Fibroblast of lung (primary cell): ENCODE results near the gene CRACR2B. TPM values are rescaled to one million over a fixed set of nuclear protein-coding genes. Genes with fewer than 3 reads are reported as not detected.

ENCODE experiments used
- DNase-seq, 2 donors: peaks; one replicate each; pipeline versions ENCODE4 v3.0.0 to v3.0.0-alpha.2; 2010; ENCODE audit warnings: low read depth in 2 of 2
- H2AFZ ChIP-seq: 2 replicates; pipeline ENCODE4 v1.5.1; 2012; ENCODE audit warnings: low read length, control low read depth, inconsistent platforms
- H3K27ac ChIP-seq: 2 replicates; pipeline ENCODE4 v1.5.1; 2011; ENCODE audit warnings: low read length, control low read depth; ENCODE audit not compliant: insufficient read depth
- H3K27me3 ChIP-seq: 2 replicates; pipeline ENCODE4 v1.5.1; 2011; ENCODE audit warnings: mild to moderate bottlenecking, low read length; ENCODE audit not compliant: control insufficient read depth, insufficient read depth
- H3K36me3 ChIP-seq: 2 replicates; pipeline ENCODE4 v1.5.1; 2011; ENCODE audit warnings: low read length; ENCODE audit not compliant: control insufficient read depth, insufficient read depth
- H3K4me1 ChIP-seq: 2 replicates; pipeline ENCODE4 v1.5.1; 2011; ENCODE audit warnings: low read length; ENCODE audit not compliant: control insufficient read depth, insufficient read depth; ENCODE audit errors: extremely low read depth
- H3K4me2 ChIP-seq: 2 replicates; pipeline ENCODE4 v1.5.1; 2011; ENCODE audit warnings: low read length, control low read depth; ENCODE audit not compliant: insufficient read depth; ENCODE audit errors: extremely low read depth
- H3K4me3 ChIP-seq, 4 experiments: fragments of 200-600 bp in 1 of 4; sonication (generic) in 1 of 4; replicated peaks in 1 of 4; 2 replicates each; pipeline ENCODE4 v1.5.1; 2011 to 2016; ENCODE audit warnings: low read length in 4 of 4, low read depth in 3 of 4, mild to moderate bottlenecking in 3 of 4, control low read depth in 2 of 4, inconsistent platforms in 1 of 4, mixed read lengths in 1 of 4; ENCODE audit not compliant: insufficient read depth in 1 of 4; ENCODE audit errors: control extremely low read depth in 1 of 4
- H3K79me2 ChIP-seq: 2 replicates; pipeline ENCODE4 v1.5.1; 2012; ENCODE audit warnings: mild to moderate bottlenecking, low read length, inconsistent platforms; ENCODE audit not compliant: control insufficient read depth, insufficient read depth
- H3K9ac ChIP-seq: 2 replicates; pipeline ENCODE4 v1.5.1; 2011; ENCODE audit warnings: mild to moderate bottlenecking, low read length, control low read depth; ENCODE audit not compliant: insufficient read depth
- H3K9me3 ChIP-seq: 2 replicates; pipeline ENCODE4 v1.5.1; 2012; ENCODE audit warnings: low read depth, low read length; ENCODE audit not compliant: control insufficient read depth, insufficient read depth
- H4K20me1 ChIP-seq: 2 replicates; pipeline ENCODE4 v1.5.1; 2011; ENCODE audit warnings: low read length; ENCODE audit not compliant: control insufficient read depth, insufficient read depth; ENCODE audit errors: extremely low read depth
- EZH2 ChIP-seq: IDR thresholded peaks from 2 replicates; pipeline ENCODE4 v1.5.1; 2012; ENCODE audit warnings: low read length, control low read depth, mild to moderate bottlenecking; ENCODE audit errors: missing control alignments
- polyA plus RNA-seq, 2 donors: library from polyadenylated mRNA; depleted of rRNA in 1 of 2; stranded (reverse) in 1 of 2; unstranded in 1 of 2; fragments of >200 nt; gene quantifications; 2 replicates each; pipeline ENCODE4 v1.2.1, GENCODE V29; 2011 to 2012; ENCODE audit warnings: missing spikeins in 1 of 2
- total RNA-seq: library from RNA; depleted of rRNA; stranded (reverse); fragments of >200 nt; gene quantifications from 2 replicates; pipeline ENCODE4 v1.2.1, GENCODE V29; 2014
- TF ChIP-seq, protein P1 (sequence below), 2 donors: IDR thresholded peaks in 1 of 2; conservative IDR thresholded peaks in 1 of 2; 1 replicate in 1 of 2; 2 replicates in 1 of 2; pipeline ENCODE4 v1.5.1; 2011 to 2012; ENCODE audit warnings: low read length in 2 of 2, control low read depth in 1 of 2, inconsistent platforms in 1 of 2, low read depth in 1 of 2, mild to moderate bottlenecking in 1 of 2

Gene CRACR2B
- total and polyA plus RNA-seq, 2 donors (not counting 1 experiment from before 2014, with no cell fraction given) = 0.11 to 0.66 TPM

DNA sequence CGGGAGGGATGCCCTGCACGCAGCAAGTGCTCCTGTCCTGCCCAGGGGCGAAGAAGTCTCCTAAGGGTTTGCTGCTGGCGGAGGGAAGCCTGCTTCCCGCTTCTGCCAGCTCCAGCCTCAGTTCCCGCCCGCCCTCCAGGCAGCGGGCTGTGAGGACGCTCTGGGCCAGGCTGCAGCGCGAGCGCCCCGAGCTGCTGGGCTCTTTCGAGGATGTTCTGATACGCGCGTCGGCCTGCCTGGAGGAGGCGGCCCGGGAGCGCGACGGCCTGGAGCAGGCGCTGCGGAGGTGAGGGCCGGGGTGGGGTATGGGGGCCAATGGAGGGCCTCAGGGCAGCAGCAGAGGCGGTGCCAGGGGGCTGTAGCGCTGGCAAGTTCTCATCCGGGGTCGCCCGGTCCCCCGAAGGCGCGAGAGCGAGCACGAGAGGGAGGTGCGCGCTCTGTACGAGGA lies 2.2 kb downstream of the CRACR2B start:
- Histone ChIP-seq H3K9ac (no peak overlapping the region), H3K9me3 (no peaks in the 10 kb centered on the region), H3K36me3 (peaks cover 2% of the 10 kb centered on the region), H3K4me1 (peaks cover 34% of the 10 kb centered on the region), H2AFZ (no peak overlapping the region), H3K27me3 (no peaks in the 10 kb centered on the region), H3K4me3 (peak overlapping the region in 3 of 4 experiments; percentile 7 to 38 (median 14)), H4K20me1 (no peaks in the 10 kb centered on the region), H3K79me2 (peaks cover 15% of the 10 kb centered on the region), H3K4me2 (peak overlapping the region; percentile 88), H3K27ac (no peak overlapping the region)
- TF ChIP-seq, protein P1, sequence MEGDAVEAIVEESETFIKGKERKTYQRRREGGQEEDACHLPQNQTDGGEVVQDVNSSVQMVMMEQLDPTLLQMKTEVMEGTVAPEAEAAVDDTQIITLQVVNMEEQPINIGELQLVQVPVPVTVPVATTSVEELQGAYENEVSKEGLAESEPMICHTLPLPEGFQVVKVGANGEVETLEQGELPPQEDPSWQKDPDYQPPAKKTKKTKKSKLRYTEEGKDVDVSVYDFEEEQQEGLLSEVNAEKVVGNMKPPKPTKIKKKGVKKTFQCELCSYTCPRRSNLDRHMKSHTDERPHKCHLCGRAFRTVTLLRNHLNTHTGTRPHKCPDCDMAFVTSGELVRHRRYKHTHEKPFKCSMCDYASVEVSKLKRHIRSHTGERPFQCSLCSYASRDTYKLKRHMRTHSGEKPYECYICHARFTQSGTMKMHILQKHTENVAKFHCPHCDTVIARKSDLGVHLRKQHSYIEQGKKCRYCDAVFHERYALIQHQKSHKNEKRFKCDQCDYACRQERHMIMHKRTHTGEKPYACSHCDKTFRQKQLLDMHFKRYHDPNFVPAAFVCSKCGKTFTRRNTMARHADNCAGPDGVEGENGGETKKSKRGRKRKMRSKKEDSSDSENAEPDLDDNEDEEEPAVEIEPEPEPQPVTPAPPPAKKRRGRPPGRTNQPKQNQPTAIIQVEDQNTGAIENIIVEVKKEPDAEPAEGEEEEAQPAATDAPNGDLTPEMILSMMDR (conservative IDR thresholded peaks at IDR 0.05 in 1 of 2, IDR thresholded peaks at IDR 0.05 in 1 of 2; ENCODE audit: low read depth in 1 of 2, low read length in 2 of 2) = no peak
- TF ChIP-seq EZH2 = no peak
- DNase-seq = no peak

DNA sequence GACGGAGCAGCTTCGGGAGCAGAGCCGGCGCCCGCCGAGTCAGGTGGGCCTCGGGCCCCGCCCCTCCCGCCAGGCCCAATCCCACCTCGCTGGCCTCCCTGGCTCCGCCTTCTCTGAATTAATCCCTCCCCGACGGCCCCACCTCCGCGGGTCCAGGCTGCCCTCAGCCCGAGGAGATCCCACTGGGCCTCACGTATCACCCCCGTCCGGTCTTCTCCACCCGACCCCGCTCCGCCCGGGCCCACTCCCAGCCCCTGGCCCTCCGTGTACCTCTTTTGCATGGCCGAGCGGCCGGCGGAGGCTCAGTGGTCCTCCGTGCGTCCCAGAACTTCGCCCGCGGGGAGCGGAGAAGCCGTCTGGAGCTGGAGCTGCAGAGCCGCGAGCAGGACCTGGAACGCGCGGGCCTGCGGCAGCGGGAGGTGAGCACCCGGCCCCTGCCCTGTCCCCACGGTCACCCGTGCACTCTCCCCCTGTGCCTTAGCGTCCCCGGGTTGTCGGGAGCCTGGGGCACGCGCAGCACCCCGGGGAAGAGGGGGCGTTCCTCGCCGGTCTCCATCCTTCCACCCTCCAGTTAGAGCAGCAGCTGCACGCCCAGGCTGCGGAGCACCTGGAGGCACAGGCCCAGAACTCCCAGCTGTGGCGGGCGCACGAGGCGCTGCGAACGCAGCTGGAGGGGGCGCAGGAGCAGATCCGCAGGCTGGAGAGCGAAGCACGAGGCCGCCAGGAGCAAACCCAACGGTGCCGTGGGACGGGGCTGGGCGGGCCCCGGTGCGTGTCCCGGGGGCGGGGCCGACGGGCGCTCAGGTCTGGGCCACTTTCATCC lies 2.8 kb downstream of the CRACR2B start:
- Histone ChIP-seq H3K4me2 (peak overlapping the region; percentile 88), H3K36me3 (peaks cover 2% of the 10 kb centered on the region), H3K4me1 (peaks cover 37% of the 10 kb centered on the region), H3K9me3 (no peaks in the 10 kb centered on the region), H3K9ac (no peak overlapping the region), H2AFZ (no peak overlapping the region), H3K27me3 (no peaks in the 10 kb centered on the region), H3K4me3 (peak overlapping the region in 2 of 4 experiments; percentile 12 to 45), H3K79me2 (peaks cover 18% of the 10 kb centered on the region), H4K20me1 (no peaks in the 10 kb centered on the region), H3K27ac (no peak overlapping the region)
- peak; percentile 55 to 63 for DNase-seq
- TF ChIP-seq, protein P1 (conservative IDR thresholded peaks at IDR 0.05 in 1 of 2, IDR thresholded peaks at IDR 0.05 in 1 of 2; ENCODE audit: low read depth in 1 of 2, low read length in 2 of 2) = no peak
- TF ChIP-seq EZH2 = no peak

DNA sequence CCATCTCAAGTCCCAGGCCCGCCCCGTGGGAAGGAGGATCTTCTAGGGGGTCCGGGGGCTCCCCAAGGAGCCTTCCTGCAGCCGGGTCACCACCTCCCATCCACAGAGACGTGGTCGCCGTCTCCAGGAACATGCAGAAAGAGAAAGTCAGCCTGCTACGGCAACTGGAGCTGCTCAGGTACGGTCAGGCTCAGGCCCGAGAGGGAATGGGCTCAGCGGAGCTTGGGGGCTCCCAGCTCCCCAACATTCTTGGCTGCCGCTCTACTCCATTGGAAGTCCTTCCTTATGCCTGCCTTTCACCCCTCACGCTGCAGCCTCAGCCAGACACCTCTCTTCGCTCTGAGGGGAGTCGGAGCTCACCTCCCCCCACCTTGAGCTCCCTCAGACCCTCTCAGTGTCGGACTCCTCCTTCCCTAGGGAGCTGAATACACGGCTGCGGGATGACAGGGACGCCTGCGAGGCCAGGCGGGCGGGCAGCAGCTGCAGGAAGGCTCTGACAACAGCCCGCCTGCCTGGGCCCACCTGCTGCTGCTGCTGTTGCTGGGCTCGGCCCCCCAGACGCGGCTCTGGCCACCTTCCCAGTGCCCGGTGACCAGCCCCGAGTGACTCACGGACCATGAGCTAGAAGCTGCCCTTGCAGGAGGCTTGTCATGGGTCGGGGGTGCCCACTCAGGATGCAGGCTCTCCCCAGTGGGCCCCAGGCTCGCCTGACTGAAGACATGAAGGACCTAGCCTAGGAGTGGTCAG lies 3.6 kb downstream of the CRACR2B start:
- H2AFZ ChIP-seq = no peak overlapping the region
- H3K27me3 ChIP-seq = no peaks in the 10 kb centered on the region
- peak overlapping the region in 1 of 4 experiments; percentile 12 for H3K4me3 ChIP-seq
- H3K9ac ChIP-seq = no peak overlapping the region
- TF ChIP-seq, protein P1 (conservative IDR thresholded peaks at IDR 0.05 in 1 of 2, IDR thresholded peaks at IDR 0.05 in 1 of 2; ENCODE audit: low read depth in 1 of 2, low read length in 2 of 2) = no peak
- no peak for TF ChIP-seq EZH2
- peak; percentile 46 to 67 for DNase-seq
- no peaks in the 10 kb centered on the region for H3K9me3 ChIP-seq
- peak overlapping the region; percentile 91 for H3K4me2 ChIP-seq
- peaks cover 23% of the 10 kb centered on the region for H3K79me2 ChIP-seq
- H3K36me3 ChIP-seq = peaks cover 3% of the 10 kb centered on the region
- H4K20me1 ChIP-seq = no peaks in the 10 kb centered on the region
- no peak overlapping the region for H3K27ac ChIP-seq
- H3K4me1 ChIP-seq = peaks cover 37% of the 10 kb centered on the region
